RWPE2 (cell line): Measurements from ENCODE around the gene ACTL6B.

Experiments
- ATAC-seq: fragments of 200-7000 bp; cut with Tn5 transposase; 3 replicates; pipeline ENCODE4 v1.9.1; 2021; ENCODE audit warnings: low read depth
- DNase-seq: peaks from one replicate; pipeline ENCODE4 v3.0.0-alpha.2; 2020; ENCODE audit warnings: low spot score
- H3K27ac ChIP-seq: fragments of 450-650 bp; 2 replicates; pipeline ENCODE4 v1.5.1; 2017; ENCODE audit warnings: mild to moderate bottlenecking; ENCODE audit not compliant: poor library complexity, severe bottlenecking
- H3K27me3 ChIP-seq: fragments of 250-450 bp; sonication (Bioruptor Pico); 2 replicates; pipeline ENCODE4 v1.5.1; 2021; ENCODE audit warnings: mild to moderate bottlenecking, moderate library complexity; ENCODE audit not compliant: insufficient read depth, poor library complexity, severe bottlenecking
- H3K36me3 ChIP-seq: fragments of 250-450 bp; sonication (Bioruptor Pico); 2 replicates; pipeline ENCODE4 v1.5.1; 2020; ENCODE audit warnings: low read depth, mild to moderate bottlenecking, moderate library complexity
- H3K4me1 ChIP-seq: fragments of 250-450 bp; sonication (Bioruptor Pico); 2 replicates; pipeline ENCODE4 v1.5.1; 2021; ENCODE audit warnings: mild to moderate bottlenecking, moderate library complexity; ENCODE audit not compliant: insufficient read depth, poor library complexity, severe bottlenecking
- H3K4me3 ChIP-seq: fragments of 250-450 bp; sonication (Bioruptor Pico); 2 replicates; pipeline ENCODE4 v1.5.1; 2021; ENCODE audit warnings: mild to moderate bottlenecking, moderate library complexity; ENCODE audit not compliant: severe bottlenecking
- H3K9me3 ChIP-seq: fragments of 250-450 bp; sonication (Bioruptor Pico); 2 replicates; pipeline ENCODE4 v1.5.1; 2021; ENCODE audit warnings: mild to moderate bottlenecking, moderate library complexity; ENCODE audit not compliant: severe bottlenecking
- CTCF ChIP-seq: fragments of 450-650 bp; IDR thresholded peaks from one replicate; pipeline ENCODE4 v1.5.1; 2017; ENCODE audit warnings: mild to moderate bottlenecking, moderate library complexity; ENCODE audit not compliant: poor library complexity, severe bottlenecking

ACTL6B gene

GRCh38 chr7:100654908-100655831 is 1.1 kb downstream of the ACTL6B start:
- Histone ChIP-seq H3K27ac (no peak overlapping the region), H3K4me3 (no peak overlapping the region), H3K9me3 (no peaks in the 10 kb centered on the region), H3K4me1 (no peaks in the 10 kb centered on the region), H3K36me3 (no peaks in the 10 kb centered on the region), H3K27me3 (peaks cover 29% of the 10 kb centered on the region)
- DNase-seq: no peak
- ATAC-seq: no peak
- no peak for TF ChIP-seq CTCF

GRCh38 chr7:100649826-100650565 is 6.3 kb downstream of the ACTL6B start:
- Histone ChIP-seq H3K4me1 (no peaks in the 10 kb centered on the region), H3K27me3 (peaks cover 9% of the 10 kb centered on the region), H3K36me3 (no peaks in the 10 kb centered on the region), H3K4me3 (no peak overlapping the region), H3K27ac (no peak overlapping the region), H3K9me3 (no peaks in the 10 kb centered on the region)
- no peak for DNase-seq
- TF ChIP-seq CTCF: no peak
- peak; percentile 77 for ATAC-seq

DNA sequence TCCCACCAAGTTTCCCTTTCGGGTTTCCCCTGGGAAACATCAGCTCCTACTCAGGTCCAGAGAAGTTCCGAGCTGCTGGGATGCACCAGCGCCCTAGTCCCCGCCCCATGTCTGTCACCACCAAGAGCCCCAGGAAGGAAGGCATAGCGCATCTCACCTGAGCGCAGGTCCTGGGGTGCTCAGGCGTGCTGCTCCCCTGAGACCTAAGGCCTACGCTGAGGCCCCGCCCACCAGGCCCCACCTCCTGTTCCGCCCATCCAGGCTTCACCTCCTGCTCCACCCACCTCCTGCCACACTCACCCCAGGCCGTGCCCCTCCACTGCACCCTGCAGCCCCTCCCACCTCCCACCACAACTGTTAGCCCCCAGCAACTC is 13.7 kb downstream of the ACTL6B start:
- TF ChIP-seq CTCF: no peak
- Histone ChIP-seq H3K4me1 (no peaks in the 10 kb centered on the region), H3K4me3 (no peak overlapping the region), H3K27ac (no peak overlapping the region), H3K27me3 (no peaks in the 10 kb centered on the region), H3K9me3 (no peaks in the 10 kb centered on the region), H3K36me3 (no peaks in the 10 kb centered on the region)
- ATAC-seq (peak; percentile 59; the same call in 2 of the 3 replicates), DNase-seq (no peak)

- H3K27ac ChIP-seq: no peak overlapping the region
- H3K4me3 ChIP-seq: no peak overlapping the region
- no peaks in the 10 kb centered on the region for H3K36me3 ChIP-seq
- H3K27me3 ChIP-seq: no peaks in the 10 kb centered on the region
- H3K9me3 ChIP-seq: no peaks in the 10 kb centered on the region
- H3K4me1 ChIP-seq: no peaks in the 10 kb centered on the region
- no peak for TF ChIP-seq CTCF
- ATAC-seq (no peak), DNase-seq (no peak)
Measured at GRCh38 chr7:100641860-100642533, 14.3 kb downstream of the ACTL6B start.
